Stimulated activated CD4-positive, alpha-beta T cell treated with anti-CD3 and anti-CD28 coated beads, Interleukin-2, amount 100 ng/mL, for 48 hours (primary cell): ENCODE measurements around the gene SOX14.

Source experiments
- DNase-seq, 2 donors: peaks; one replicate each; pipeline ENCODE4 v3.0.0-alpha.2; 2020

SOX14 gene

DNA sequence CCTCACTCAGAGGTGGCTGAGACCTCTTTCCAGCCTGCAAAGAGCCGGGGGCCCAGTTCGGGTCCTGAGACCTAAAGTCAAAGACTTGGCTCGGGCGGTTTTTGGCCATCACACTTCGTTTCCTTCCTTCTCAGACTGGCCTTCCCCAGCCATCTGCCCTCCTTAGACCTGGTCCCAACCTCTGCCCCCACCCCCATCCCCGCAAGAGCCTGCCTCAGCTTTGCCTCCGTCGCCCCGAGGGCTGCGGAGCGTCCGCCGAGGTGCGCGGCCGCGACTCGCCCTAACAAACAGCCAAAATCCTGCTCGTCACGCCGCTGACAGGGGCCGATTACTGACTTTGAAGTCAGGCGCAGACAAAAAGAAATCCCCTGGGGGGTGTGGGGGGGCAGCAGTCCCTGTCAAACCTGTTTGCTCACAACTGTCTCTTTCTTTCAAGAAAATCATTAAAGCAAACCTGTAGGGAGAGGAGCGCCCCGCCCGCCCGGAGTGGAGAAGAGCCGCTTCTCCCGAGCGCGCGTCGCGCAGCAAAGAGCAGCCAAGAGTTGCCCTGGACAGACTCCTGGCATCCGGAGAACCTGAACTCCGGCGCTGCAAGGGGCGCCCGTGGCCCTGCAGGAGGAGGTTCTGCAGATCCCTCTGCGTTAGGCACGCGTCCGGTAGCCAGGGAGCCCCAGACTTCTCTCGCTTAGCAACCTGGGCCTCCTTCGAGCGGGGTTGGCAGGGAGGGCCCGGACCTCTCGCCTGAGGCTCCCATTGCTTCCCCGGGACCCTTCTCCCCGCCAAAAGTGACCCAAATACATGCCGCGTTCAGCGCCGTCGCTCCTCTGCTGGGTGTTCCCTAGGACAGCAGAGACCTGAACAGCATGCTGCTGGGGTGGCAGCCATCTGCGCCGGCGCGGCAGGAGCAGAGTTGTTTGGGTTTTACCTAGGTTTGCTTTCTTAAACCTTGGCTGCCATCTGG is 4.5 kb downstream of the SOX14 start:
- no peak for DNase-seq

DNA sequence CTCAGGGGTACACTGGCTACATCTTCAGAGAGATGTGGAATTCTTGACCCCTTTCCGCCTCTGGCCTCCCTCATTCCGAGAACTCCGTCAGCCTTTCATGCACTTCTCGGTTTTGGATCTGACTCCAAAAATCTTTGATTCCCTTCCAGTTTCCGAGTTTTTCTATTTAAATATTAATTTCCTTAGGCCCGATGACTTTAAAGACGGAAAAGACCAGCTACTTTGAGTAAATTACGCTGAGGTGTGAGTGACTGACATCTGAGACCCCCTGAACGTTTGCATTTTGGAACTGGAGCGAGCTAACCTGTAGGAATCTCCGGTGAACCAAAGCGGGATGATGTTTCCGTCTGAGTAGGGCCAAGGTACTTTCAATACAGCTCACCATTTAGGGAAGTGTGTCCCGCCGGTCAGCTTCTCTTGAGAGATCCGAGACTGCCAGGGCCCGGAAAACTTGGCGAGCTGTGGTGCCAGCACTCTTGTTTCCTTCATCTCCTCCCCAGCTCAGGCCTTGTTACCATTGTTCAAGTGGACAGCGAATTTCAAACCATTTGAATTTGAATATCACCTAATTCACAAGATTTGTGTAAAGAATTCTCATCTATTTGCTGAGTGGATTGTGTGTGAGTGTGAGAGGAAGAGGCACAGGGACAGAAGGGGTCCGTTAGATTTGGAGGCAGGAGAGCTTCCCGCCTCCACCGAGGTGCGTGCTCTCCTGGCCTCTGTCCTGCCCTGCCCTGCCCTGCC is 5.4 kb downstream of the SOX14 start:
- DNase-seq = no peak

DNA sequence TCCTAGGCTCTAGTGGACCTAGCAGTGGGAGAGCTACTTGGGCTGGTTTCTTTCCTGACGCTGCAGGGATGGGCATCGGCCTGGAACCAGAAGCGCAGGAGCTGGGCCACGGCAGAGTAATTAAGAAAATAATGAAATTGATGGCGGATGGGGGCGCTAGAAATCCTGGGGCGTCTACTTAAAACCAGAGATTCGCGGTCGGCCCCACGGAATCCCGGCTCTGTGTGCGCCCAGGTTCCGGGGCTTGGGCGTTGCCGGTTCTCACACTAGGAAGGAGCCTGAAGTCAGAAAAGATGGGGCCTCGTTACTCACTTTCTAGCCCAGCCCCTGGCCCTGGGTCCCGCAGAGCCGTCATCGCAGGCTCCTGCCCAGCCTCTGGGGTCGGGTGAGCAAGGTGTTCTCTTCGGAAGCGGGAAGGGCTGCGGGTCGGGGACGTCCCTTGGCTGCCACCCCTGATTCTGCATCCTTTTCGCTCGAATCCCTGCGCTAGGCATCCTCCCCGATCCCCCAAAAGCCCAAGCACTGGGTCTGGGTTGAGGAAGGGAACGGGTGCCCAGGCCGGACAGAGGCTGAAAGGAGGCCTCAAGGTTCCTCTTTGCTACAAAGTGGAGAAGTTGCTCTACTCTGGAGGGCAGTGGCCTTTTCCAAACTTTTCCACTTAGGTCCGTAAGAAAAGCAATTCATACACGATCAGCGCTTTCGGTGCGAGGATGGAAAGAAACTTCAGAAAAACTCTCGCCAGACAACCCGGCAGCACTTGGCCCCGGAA is 6.1 kb downstream of the SOX14 start:
- no peak for DNase-seq

DNA sequence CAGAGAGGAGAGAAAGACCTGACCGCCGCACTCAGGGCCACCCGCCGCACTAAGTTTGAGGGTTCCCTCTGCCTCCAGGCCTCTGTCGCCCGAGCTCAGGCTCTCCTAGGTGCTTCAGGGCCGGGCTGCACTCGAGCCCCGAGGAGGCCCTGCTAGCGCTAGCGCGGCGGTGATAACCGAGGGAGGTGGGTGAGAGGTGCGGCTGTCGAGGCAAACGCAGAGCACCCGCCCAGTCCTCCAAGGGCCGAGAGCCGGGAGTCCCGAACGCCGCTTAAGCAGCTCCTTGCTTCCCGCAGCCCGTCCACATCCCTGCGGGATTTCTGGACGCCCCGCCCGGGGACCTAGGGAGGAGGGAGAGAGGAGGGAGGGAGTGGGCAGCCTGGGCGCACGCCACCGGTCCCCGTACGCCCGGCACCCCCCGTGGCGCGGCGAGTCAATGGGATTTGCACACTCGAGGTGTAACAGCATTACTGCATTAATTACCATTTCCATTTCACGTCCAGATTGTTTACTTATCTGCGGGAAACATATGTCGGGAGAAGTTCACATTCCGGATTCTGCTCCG is 6.8 kb downstream of the SOX14 start:
- DNase-seq = no peak

DNA sequence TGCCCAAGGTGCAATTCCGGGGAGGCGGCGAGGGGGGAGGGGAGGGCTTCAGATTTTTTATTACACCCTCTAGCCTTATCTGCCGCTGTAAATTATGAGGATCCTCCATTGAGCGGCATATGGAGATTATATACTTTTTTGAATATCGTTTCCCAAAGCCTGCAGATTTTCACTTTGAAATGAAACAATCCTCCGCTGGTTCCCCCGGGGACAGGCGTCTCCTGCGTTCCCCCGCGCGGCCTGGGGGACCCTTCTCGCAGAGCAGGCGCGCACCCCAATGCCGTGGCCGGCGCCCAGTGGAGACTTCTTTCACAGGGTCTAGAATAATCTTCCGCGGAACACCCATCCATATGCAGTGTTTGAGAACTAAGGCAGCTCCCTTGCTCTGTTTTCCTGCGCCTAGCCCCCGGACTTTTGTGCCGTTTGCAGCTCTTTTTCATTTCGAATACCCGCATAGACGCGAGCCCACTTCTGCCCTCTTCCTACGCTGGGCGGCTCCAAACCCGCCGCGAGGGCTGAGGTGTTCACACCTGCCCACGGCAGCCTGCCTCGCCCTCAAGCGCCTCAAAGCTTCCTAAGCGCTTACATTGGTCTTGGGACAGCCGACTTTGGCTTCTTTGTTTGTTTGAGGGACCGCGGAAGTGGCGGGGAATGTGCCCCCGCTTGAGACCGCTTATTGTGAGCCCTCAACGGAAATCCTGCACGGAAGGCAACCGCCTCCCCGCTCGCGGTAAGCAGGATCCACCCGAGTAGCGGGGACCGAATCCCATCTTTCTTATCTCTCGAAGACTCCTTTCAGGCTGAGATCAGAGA is 7.5 kb downstream of the SOX14 start:
- DNase-seq = no peak

DNA sequence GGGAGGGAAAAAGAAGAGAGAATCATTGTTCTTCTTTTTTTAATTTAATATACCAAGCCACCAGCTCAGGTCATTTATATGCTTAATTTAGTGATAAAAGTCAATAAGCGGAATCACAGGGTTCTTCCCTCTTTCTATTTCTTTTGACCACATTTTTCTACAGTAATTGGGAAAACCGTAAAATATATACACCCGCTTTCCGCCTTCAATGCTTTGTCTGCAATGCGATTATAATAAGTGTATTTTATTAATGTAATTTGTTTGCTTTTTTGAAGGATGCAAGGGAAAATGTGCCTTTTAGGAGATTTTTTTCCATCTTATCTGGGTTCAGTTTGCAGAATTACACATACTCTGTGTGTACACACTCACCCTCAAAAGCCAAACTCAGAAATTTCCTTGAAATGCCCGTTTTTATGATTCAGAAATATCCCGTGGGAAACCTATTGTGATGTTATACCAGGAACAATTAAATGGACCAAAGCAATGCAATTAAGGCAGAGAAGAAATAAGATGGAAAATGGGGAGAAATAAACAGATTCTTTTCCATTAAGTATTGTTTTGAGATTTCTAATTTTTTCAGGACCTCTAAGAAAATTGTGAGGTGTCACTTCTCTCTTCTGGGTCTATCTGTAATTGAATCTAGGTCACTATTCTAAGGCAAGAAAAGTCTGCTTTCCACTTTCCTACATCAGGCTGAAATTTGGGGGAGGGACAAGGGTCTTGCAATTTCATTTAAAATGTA is 8.3 kb downstream of the SOX14 start:
- DNase-seq = no peak

DNA sequence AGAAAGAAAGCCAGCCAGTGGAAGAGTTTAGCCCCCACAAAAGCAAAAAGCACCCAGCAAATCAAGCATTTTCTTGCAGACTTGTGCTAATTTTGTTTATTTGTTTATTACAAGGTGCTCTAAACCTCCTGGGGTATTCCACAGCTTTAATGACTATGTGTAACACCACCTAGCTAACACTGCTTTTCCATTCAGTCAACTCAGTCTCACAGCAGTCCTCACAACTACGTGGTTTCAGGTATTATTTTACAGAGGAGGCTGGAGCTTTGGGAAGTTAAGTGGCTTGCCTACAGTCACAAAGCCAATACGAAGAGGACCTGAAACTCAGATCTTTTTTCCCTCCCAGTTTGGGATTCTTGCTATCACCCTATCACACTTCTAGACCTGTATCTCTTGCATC is 14.8 kb downstream of the SOX14 start:
- DNase-seq = no peak

DNA sequence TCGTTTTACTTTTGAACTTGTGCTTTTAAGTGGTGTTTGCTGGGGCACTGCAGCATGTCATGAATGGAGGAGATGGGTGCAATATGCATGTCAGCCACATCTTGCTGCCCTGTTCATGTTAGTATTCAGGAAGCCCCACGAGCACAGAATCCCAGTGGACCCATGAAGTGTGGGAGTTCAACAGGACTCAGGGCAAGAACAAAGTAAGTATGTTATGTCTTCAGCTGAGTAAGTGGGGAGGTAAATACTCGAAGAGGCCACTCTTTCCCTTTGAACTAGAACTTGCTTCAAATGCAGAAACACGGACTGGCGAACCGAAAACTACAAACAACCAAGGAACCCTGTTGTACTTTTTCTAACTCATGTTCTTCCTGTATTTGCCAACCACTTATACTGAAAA is 23.4 kb downstream of the SOX14 start:
- DNase-seq = no peak

DNA sequence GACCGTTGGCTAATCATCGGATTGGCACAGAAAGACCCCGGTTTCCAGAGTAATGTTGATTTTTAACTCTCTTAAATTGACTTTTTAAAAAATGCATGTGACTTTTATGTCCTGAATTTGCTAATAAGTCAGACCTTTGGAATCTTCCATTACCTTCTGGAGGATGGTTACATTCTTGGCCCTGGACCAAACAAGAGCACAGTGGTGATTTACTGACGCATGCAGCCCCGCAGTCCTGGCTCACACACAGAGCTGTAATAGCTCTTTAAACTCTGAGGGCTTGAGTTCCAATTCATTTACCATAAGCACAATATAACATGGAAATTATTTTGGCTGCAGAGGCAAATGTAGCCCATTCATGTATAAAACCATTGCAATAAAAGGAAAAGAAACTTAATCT is 25.1 kb downstream of the SOX14 start:
- DNase-seq = no peak

DNA sequence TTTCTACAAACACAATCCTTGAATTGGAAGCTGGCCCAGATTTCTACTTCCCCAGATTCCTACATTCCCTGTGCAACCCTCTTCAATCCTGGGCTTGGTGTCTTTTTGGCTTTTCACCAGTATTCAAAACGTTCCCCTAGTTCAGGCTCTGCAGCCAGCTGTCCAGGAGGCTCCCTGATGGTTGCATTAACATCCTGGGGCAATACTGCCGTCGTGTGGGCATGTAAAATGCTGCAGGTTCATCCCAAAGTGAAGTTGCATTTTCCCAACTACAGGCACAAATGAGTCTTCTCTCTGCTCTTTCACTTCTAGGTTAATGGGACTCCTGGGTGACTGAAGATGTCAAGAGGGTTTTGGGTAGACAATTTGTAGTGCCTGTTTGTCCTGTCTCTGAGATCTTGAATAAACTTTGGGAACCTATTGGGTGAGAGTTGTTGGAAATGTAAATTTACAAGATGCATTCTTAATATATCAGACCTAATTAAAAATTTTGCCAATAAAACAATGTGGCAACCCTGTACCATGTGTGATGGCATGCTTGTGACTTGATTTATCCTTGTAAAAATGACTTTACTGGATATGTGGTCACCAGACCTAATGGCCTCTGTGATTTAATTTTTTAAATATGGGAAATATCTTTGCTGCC is 28.6 kb downstream of the SOX14 start:
- no peak for DNase-seq

DNA sequence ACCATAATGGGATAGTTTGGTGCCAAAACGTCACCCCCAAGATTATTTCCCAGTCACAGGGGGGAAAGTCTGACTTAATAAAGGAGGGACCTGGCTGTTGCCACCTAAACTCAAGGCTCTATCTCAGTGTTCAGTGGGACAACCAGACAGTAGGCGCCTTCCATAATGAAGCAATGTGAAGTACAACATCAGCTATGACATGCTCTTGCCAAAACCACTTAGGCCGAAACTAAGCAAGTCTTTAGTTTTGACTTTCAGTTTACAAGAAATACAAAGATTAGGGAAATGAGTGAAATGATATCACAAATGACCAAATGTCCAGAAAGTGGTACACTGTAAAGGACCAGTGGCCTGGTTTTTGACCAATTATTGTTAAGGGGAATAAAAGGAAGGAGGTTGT is 32.9 kb downstream of the SOX14 start:
- DNase-seq = no peak

DNA sequence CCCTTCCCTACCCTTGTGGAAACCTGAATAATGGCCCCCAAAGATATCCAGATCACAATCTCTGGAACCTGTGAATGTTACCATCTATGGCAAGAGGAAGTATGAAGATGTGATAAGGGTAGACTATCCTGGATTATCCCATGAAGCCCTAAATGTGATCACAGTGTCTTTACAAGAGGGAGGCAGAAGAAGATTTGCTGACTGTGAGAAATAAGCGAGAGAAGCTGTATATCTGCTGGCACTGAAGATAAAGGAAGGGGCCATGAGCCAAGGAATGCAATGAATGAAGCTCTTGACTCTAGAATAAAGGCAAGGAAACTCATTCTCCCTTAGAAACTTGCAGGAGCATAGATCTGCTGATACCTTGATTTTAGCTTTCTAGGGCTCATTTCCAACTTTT is 39.1 kb downstream of the SOX14 start:
- DNase-seq = no peak

DNA sequence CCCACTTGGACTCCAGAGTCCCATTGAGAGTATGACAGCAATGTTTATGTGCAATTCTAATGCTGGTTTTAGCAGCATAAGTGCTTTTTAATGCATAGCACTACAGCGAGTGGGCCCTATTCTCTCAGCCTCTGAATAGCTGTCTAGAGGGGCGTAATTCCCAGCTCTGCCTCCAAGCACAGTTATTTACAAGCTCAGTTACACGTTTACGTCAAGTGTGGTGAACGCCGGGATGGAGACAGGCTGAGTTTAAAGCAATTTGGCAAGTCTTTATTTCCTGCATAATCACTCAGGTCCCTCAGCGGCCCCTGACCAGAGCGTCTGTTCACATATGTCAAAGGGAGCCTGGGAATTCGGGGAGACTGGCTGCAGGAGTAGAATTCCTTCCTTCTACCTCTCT is 43.9 kb downstream of the SOX14 start:
- no peak for DNase-seq

DNA sequence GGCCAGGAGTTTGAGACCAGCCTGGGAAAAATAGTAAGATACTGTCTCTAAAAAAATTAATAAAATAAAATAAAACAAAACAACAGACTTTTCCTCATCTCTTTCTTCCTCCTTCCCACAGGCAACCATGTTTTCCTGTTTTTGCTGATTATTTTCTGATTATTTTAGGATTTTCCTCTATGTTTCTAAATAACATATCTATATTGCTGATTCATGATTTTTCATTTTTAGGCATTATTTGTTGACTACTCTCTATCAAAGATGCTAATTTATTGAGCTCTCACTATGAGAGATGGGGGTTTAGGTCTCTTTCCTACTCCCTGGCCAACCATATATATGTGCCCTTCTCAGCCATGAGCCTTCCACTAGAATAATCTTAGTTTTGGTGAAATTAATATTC is 45.4 kb downstream of the SOX14 start:
- DNase-seq = no peak

DNA sequence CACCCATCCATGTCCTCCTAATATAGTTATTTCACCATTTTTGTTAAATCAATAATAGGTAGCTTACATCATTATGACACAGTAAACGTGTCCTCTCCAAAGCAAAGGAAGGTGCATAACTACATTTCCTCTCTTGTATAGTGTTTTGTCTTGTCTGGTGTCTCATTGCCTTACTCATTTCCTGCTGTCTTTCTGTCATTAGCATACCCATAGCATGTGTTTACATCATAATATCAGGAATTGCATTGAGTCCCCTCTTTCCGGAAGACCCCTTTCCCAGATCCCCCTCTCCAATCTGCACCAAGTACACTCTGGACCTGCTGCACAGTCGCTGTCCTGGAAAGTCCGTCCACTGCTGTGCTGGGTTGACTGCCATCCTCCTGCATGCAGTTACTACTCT is 47.9 kb downstream of the SOX14 start:
- DNase-seq = no peak

DNA sequence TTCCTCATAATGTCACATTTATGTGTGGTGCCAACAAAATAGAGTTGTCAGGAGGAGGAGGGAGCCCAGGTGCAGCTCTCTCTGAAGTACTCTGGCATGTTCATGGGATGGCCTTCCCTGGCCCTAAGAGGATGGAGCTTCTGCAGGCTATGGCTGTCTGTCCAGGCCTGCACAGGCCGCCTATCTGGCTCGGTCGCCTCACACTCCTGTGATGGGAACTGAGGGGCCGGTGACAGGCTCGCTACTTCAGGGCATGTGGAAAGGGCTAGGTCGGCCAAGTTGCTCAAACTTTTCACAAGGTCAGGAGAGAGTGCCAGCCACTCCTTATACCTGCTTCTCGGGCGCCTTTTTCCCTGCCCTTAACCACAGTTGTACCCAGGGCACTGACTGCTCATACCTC is 51.1 kb downstream of the SOX14 start:
- no peak for DNase-seq
